Thyroid gland (tissue), 4 donors: Measurements from ENCODE around the gene CHN2. TPM values are rescaled to one million over a fixed set of nuclear protein-coding genes. Genes with fewer than 3 reads are reported as not detected.

ENCODE experiments used
- DNase-seq, 2 donors: peaks; one replicate each; pipeline ENCODE4 v3.0.0-alpha.2; 2019
- H3K27ac ChIP-seq, 3 donors: fragments of 200-600 bp; sonication (generic); 1 replicate in 2 of 3; 2 replicates in 1 of 3; pipeline ENCODE4 v1.5.1; 2016 to 2019; ENCODE audit warnings: mild to moderate bottlenecking in 1 of 3, moderate library complexity in 1 of 3
- H3K27me3 ChIP-seq: fragments of 200-600 bp; sonication (generic); one replicate; pipeline ENCODE4 v1.5.1; 2019
- H3K36me3 ChIP-seq, 2 donors: fragments of 200-600 bp; sonication (generic); one replicate each; pipeline ENCODE4 v1.5.1; 2016 to 2019
- H3K4me1 ChIP-seq, 2 donors: fragments of 200-600 bp; sonication (generic); one replicate each; pipeline ENCODE4 v1.5.1; 2017 to 2019
- H3K4me3 ChIP-seq, 3 donors: fragments of 200-600 bp; sonication (generic); replicated peaks in 1 of 3; 1 replicate in 2 of 3; 2 replicates in 1 of 3; pipeline ENCODE4 v1.5.1; 2016; ENCODE audit warnings: mild to moderate bottlenecking in 1 of 3
- H3K9me3 ChIP-seq: fragments of 200-600 bp; sonication (generic); one replicate; pipeline ENCODE4 v1.5.1; 2017
- POLR2A ChIP-seq, 2 donors: fragments of 450-650 bp; IDR thresholded peaks; one replicate each; pipeline ENCODE4 v1.6.1; 2017; ENCODE audit warnings: antibody characterized with exemption in 2 of 2, mild to moderate bottlenecking in 2 of 2, moderate library complexity in 1 of 2
- WGBS, 2 donors: methylation state at CpG; one replicate each; pipeline ENCODE4 v1.1.5; 2017; 5-methylcytosine and 5-hydroxymethylcytosine counted together
- intact Hi-C: fragments of 100-400 bp; cut with DNase I; formaldehyde crosslinking; loops from one replicate; pipeline ENCODE4 v1.15.1; 2023
- total RNA-seq, 4 donors: library from RNA; depleted of rRNA; stranded (reverse); fragments of >200 nt; gene quantifications; one replicate each; pipeline ENCODE4 v1.2.3, GENCODE V29; 2016
- TF ChIP-seq, protein P1 (sequence below), 6 experiments: fragments of 200-600 bp in 3 of 6; fragments of 450-650 bp in 3 of 6; sonication (generic) in 3 of 6; IDR thresholded peaks; one replicate each; pipeline ENCODE4 v1.5.1; 2016 to 2019; ENCODE audit warnings: antibody characterized with exemption in 6 of 6, mild to moderate bottlenecking in 2 of 6, inconsistent platforms in 1 of 6, moderate library complexity in 1 of 6

CHN2 gene
- total RNA-seq, 4 donors from 2014 or later = 11.7 to 54.3 (median 41.4) TPM

GRCh38 chr7:29285444-29285793, 90.8 kb downstream of the CHN2 start:
- 80 to 92% methylated on average over 4 of the region's 4 CpGs for WGBS, 2 donors
- H3K4me3 ChIP-seq = no peak overlapping the region
- H3K36me3 ChIP-seq = no peaks in the 10 kb centered on the region
- no peaks in the 10 kb centered on the region for H3K9me3 ChIP-seq
- DNase-seq = no peak
- H3K4me1 ChIP-seq = no peaks in the 10 kb centered on the region
- H3K27ac ChIP-seq = no peak overlapping the region
- TF ChIP-seq, protein P1, sequence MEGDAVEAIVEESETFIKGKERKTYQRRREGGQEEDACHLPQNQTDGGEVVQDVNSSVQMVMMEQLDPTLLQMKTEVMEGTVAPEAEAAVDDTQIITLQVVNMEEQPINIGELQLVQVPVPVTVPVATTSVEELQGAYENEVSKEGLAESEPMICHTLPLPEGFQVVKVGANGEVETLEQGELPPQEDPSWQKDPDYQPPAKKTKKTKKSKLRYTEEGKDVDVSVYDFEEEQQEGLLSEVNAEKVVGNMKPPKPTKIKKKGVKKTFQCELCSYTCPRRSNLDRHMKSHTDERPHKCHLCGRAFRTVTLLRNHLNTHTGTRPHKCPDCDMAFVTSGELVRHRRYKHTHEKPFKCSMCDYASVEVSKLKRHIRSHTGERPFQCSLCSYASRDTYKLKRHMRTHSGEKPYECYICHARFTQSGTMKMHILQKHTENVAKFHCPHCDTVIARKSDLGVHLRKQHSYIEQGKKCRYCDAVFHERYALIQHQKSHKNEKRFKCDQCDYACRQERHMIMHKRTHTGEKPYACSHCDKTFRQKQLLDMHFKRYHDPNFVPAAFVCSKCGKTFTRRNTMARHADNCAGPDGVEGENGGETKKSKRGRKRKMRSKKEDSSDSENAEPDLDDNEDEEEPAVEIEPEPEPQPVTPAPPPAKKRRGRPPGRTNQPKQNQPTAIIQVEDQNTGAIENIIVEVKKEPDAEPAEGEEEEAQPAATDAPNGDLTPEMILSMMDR (IDR thresholded peaks at IDR 0.05) = no peak
- no peak for TF ChIP-seq POLR2A (IDR thresholded peaks at IDR 0.05)
- intact Hi-C loops = no loop called here
- no peaks in the 10 kb centered on the region for H3K27me3 ChIP-seq

DNA sequence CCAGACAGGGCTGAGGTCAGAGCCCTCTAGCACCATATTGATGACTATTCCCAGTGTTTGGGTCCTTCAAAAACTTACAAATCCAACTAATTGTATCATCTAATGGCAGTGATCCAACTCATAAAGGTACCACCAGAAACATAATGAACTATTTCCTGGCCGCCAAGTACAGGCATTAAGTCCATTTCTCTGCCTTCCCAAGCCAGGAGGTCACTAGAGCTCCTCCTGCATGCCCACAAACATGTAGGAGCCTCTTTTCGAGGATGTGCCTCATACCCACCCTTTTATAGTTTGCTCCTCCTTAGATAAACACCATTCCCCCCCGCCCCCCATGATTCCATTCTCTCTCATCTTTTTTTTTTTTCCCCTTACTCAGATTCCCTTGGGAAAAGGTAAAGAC, 91.3 kb downstream of the CHN2 start:
- intact Hi-C loops = no loop called here
- Histone ChIP-seq H3K4me3 (no peak overlapping the region), H3K36me3 (no peaks in the 10 kb centered on the region), H3K9me3 (no peaks in the 10 kb centered on the region), H3K4me1 (no peaks in the 10 kb centered on the region), H3K27me3 (no peaks in the 10 kb centered on the region), H3K27ac (no peak overlapping the region)
- TF ChIP-seq POLR2A (IDR thresholded peaks at IDR 0.05) = no peak
- TF ChIP-seq, protein P1 (IDR thresholded peaks at IDR 0.05) = no peak
- WGBS, 2 donors = 94 to 95% methylated on average over 3 of the region's 3 CpGs
- no peak for DNase-seq

- H3K9me3 ChIP-seq = no peaks in the 10 kb centered on the region
- DNase-seq = no peak
- peaks cover 3 to 6% of the 10 kb centered on the region in 2 donors for H3K4me1 ChIP-seq
- H3K27me3 ChIP-seq = no peaks in the 10 kb centered on the region
- H3K36me3 ChIP-seq = no peaks in the 10 kb centered on the region
- intact Hi-C loops = no loop called here
- TF ChIP-seq, protein P1 (IDR thresholded peaks at IDR 0.05) = no peak
- TF ChIP-seq POLR2A (IDR thresholded peaks at IDR 0.05) = no peak
- WGBS, 2 donors = 64 to 68% methylated on average over 1 of the region's 1 CpG
- H3K27ac ChIP-seq = no peak overlapping the region
- H3K4me3 ChIP-seq = no peak overlapping the region
Measured at GRCh38 chr7:29287366-29287765, 92.8 kb downstream of the CHN2 start.

- whole genome bisulfite sequencing, 2 donors = 88 to 89% methylated on average over 6 of the region's 6 CpGs
Measured at GRCh38 chr7:29288181-29289091, 93.9 kb downstream of the CHN2 start.

More at GRCh38 chr7:29288181-29289091, 93.9 kb downstream of the CHN2 start:
- no peak for DNase-seq
- Histone ChIP-seq H3K27ac (no peak overlapping the region), H3K9me3 (no peaks in the 10 kb centered on the region), H3K27me3 (no peaks in the 10 kb centered on the region), H3K4me3 (no peak overlapping the region), H3K4me1 (peaks cover 3 to 6% of the 10 kb centered on the region in 2 donors), H3K36me3 (no peaks in the 10 kb centered on the region)
- TF ChIP-seq POLR2A (IDR thresholded peaks at IDR 0.05) = no peak
- TF ChIP-seq, protein P1 (IDR thresholded peaks at IDR 0.05) = no peak
- intact Hi-C loops = no loop called here
